SU-DHL-6 (cell line): ENCODE data around the gene ETFA.

Experiments
- H2AFZ ChIP-seq: fragments of 200-600 bp; sonication (generic); 2 replicates; pipeline ENCODE4 v1.6.1; 2014; ENCODE audit warnings: low read depth, mild to moderate bottlenecking, moderate library complexity, mixed read lengths, antibody characterized with exemption, low read length; ENCODE audit not compliant: severe bottlenecking
- H3F3A ChIP-seq: fragments of 200-600 bp; shearing (Covaris generic); 2 replicates; pipeline ENCODE4 v1.6.0; 2016; ENCODE audit warnings: antibody characterized with exemption, mild to moderate bottlenecking; ENCODE audit not compliant: insufficient read depth
- H3K27ac ChIP-seq: fragments of 200-600 bp; sonication (generic); 2 replicates; pipeline ENCODE4 v1.5.1; 2016; ENCODE audit warnings: low read depth, mild to moderate bottlenecking, low read length, moderate library complexity, mixed read lengths
- H3K27me3 ChIP-seq: fragments of 200-600 bp; sonication (generic), shearing (Covaris generic); 2 replicates; pipeline ENCODE4 v1.6.0; 2014; ENCODE audit warnings: mild to moderate bottlenecking, low read length
- H3K36me3 ChIP-seq: fragments of 200-600 bp; sonication (generic); 2 replicates; pipeline ENCODE4 v1.6.1; 2014; ENCODE audit warnings: mild to moderate bottlenecking, low read length, mixed read lengths
- H3K4me2 ChIP-seq: fragments of 300-600, 200-600 bp; shearing (Covaris generic), sonication (generic); 2 replicates; pipeline ENCODE4 v1.6.0; 2014; ENCODE audit warnings: low read length, low read depth, mild to moderate bottlenecking; ENCODE audit not compliant: poor library complexity, severe bottlenecking
- H3K4me3 ChIP-seq: fragments of 200-600 bp; sonication (generic); 2 replicates; pipeline ENCODE4 v1.5.1; 2014; ENCODE audit warnings: antibody characterized with exemption, low read length, mild to moderate bottlenecking, mixed read lengths; ENCODE audit not compliant: insufficient read depth, poor library complexity, severe bottlenecking
- H3K79me2 ChIP-seq: fragments of 200-600 bp; sonication (generic); 2 replicates; pipeline ENCODE4 v1.6.1; 2014; ENCODE audit warnings: mild to moderate bottlenecking, low read length, moderate library complexity; ENCODE audit not compliant: insufficient read depth
- H3K9ac ChIP-seq: fragments of 200-600 bp; sonication (generic); 2 replicates; pipeline ENCODE4 v1.7.0; 2014; ENCODE audit warnings: mild to moderate bottlenecking, low read length
- H3K9me2 ChIP-seq: fragments of 200-600 bp; sonication (generic); replicated peaks from 2 replicates; pipeline ENCODE4 v1.6.1; 2014; ENCODE audit warnings: low read length; ENCODE audit not compliant: insufficient read depth
- H3K9me3 ChIP-seq: fragments of 200-600 bp; sonication (generic); 2 replicates; pipeline ENCODE4 v1.6.1; 2014; ENCODE audit warnings: low read length, mixed read lengths; ENCODE audit not compliant: insufficient read depth
- H4K20me1 ChIP-seq: fragments of 200-600 bp; sonication (generic); 2 replicates; pipeline ENCODE4 v1.6.1; 2014; ENCODE audit warnings: low read depth, mild to moderate bottlenecking, antibody characterized with exemption, low read length, moderate library complexity, mixed read lengths
- EZH2phosphoT487 ChIP-seq: fragments of 200-600 bp; sonication (generic), shearing (Covaris generic); conservative IDR thresholded peaks from 2 replicates; pipeline ENCODE4 v1.6.1; 2018; ENCODE audit warnings: mild to moderate bottlenecking, antibody characterized with exemption, low read length, moderate library complexity, mixed read lengths
- TF ChIP-seq, protein P1 (sequence below): fragments of 200-600 bp; sonication (generic); IDR thresholded peaks from one replicate; pipeline ENCODE4 v1.5.1; 2017; ENCODE audit warnings: antibody characterized with exemption, mild to moderate bottlenecking, low read length, moderate library complexity; ENCODE audit not compliant: insufficient read depth, poor library complexity, severe bottlenecking

Gene ETFA

DNA sequence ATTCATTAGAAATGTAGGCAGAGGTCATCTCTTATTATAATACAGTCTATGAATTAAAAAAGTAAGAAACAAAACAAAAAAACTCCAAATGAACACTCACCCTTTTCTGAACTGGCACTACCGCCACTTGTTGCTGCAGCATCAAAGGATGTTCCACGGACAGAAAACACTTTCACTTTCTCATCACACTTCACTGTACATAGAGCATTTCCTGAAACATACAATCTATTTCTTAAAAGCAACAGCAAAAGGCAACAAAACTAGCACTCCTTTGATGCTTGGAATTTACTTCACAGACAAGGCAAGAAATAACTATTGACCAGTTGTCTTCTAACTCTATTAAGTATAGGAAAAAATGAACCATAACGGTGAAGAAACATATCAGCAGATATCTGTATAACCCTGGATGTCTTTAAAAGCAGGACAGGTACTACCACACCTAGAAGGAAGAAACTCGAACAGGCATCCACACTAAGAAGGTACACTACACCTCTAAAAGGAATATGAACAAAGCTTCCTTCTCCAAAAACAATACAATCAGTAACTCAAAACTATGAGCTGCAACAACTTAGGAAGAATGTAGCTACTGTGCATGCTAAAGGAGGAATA, 24.9 kb downstream of the ETFA start:
- H3F3A ChIP-seq, result no peaks in the 10 kb centered on the region
- 0 out of 2 replicates have a peak, but pooled peaks cover 4% of the 10 kb centered on the region for H4K20me1 ChIP-seq
- H3K9ac ChIP-seq, result no peak overlapping the region
- no peak overlapping the region for H3K4me2 ChIP-seq
- TF ChIP-seq, protein P1, sequence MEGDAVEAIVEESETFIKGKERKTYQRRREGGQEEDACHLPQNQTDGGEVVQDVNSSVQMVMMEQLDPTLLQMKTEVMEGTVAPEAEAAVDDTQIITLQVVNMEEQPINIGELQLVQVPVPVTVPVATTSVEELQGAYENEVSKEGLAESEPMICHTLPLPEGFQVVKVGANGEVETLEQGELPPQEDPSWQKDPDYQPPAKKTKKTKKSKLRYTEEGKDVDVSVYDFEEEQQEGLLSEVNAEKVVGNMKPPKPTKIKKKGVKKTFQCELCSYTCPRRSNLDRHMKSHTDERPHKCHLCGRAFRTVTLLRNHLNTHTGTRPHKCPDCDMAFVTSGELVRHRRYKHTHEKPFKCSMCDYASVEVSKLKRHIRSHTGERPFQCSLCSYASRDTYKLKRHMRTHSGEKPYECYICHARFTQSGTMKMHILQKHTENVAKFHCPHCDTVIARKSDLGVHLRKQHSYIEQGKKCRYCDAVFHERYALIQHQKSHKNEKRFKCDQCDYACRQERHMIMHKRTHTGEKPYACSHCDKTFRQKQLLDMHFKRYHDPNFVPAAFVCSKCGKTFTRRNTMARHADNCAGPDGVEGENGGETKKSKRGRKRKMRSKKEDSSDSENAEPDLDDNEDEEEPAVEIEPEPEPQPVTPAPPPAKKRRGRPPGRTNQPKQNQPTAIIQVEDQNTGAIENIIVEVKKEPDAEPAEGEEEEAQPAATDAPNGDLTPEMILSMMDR, result no peak
- no peak for TF ChIP-seq EZH2phosphoT487
- H3K36me3 ChIP-seq, result peaks cover 43% of the 10 kb centered on the region
- H3K79me2 ChIP-seq, result peaks cover 12% of the 10 kb centered on the region; the same call in 1 of the 2 replicates
- H3K4me3 ChIP-seq, result no peak overlapping the region
- no peak overlapping the region for H3K27ac ChIP-seq
- H2AFZ ChIP-seq, result no peak overlapping the region
- no peaks in the 10 kb centered on the region for H3K27me3 ChIP-seq
- no peaks in the 10 kb centered on the region for H3K9me3 ChIP-seq
- no peaks in the 10 kb centered on the region for H3K9me2 ChIP-seq

DNA sequence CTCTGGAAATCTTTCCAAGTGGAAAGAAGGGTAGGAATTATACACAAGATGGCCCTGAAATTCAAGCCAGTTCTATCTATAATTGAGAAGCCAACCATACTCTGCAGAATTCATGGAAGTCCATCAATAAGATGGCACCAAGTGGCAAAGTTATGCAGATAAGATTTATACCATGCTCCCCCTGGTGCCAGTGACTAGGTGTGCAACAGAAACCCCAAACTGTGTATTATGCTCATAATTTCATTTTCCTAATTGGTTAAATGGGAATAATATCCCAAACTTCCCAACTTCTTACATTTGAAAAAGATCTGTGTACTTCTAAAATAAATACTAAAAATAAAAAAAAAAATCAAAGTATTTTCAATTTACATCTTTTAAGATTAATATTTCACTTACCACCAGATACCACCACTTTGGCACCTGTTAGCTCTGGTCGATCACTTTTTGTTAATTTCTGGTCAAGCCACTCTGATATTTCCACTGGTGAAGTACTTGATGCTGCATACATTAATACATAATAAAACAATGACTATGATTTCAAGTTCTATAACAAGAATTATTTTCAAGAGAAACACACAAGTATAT, 25.9 kb downstream of the ETFA start:
- Histone ChIP-seq H3K36me3 (peaks cover 43% of the 10 kb centered on the region), H4K20me1 (0 out of 2 replicates have a peak, but pooled peaks cover 4% of the 10 kb centered on the region), H3K27me3 (no peaks in the 10 kb centered on the region), H3K27ac (no peak overlapping the region), H3K4me3 (no peak overlapping the region), H3K9me2 (no peaks in the 10 kb centered on the region), H3F3A (no peaks in the 10 kb centered on the region), H3K9me3 (no peaks in the 10 kb centered on the region), H3K4me2 (no peak overlapping the region), H3K9ac (no peak overlapping the region), H2AFZ (no peak overlapping the region), H3K79me2 (peaks cover 6% of the 10 kb centered on the region; the same call in 1 of the 2 replicates)
- TF ChIP-seq EZH2phosphoT487, result no peak
- TF ChIP-seq, protein P1, result no peak

DNA sequence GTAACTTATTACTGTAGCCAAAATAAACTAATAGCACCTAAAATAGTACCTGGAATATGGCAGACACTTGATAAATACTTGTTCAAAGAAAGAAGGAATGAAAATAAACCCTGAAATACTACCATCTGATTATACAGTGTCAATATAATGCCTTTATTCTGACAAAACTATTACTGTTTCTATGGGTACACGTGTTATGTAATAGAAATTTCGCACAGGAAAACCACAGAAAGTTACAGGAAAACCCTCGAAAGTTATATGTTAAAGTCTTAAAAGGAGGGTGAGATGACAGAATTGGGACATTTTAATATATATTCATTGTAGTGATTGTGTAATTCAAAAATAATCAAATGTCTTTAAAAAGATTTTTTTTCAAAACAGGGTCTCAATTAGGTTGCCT, 28.8 kb downstream of the ETFA start:
- H3K27ac ChIP-seq, result no peak overlapping the region
- no peaks in the 10 kb centered on the region for H4K20me1 ChIP-seq
- H3K79me2 ChIP-seq, result no peaks in the 10 kb centered on the region
- no peaks in the 10 kb centered on the region for H3F3A ChIP-seq
- no peaks in the 10 kb centered on the region for H3K9me2 ChIP-seq
- peaks cover 31% of the 10 kb centered on the region for H3K36me3 ChIP-seq
- H3K9ac ChIP-seq, result no peak overlapping the region
- no peak overlapping the region for H3K4me3 ChIP-seq
- H2AFZ ChIP-seq, result no peak overlapping the region
- H3K27me3 ChIP-seq, result no peaks in the 10 kb centered on the region
- TF ChIP-seq, protein P1, result no peak
- no peak for TF ChIP-seq EZH2phosphoT487
- no peak overlapping the region for H3K4me2 ChIP-seq
- no peaks in the 10 kb centered on the region for H3K9me3 ChIP-seq
